ENCODE results near the gene CALML6. TPM values are rescaled to one million over a fixed set of nuclear protein-coding genes. Genes with fewer than 3 reads are reported as not detected.

Gene CALML6
- total RNA-seq = 0.90 TPM
- long read RNA-seq = 0 reads

GRCh38 chr1:1914971-1915692, at the start of gene CALML6:
Gene CALML6, plus strand, starts transcription at chr1:1915260. Its CDS starts 21 bp downstream, at chr1:1915281.
- peaks cover 9% of the 10 kb centered on the region for H3K4me1 ChIP-seq
- H3K36me3 ChIP-seq = no peaks in the 10 kb centered on the region
- H3K4me3 ChIP-seq = no peak within 1 kb of the TSS
- TF ChIP-seq CTCF (IDR thresholded peaks at IDR 0.05) = no peak
- no peaks in the 10 kb centered on the region for H3K9me3 ChIP-seq
- intact Hi-C loops (cut with DNase I) = no loop called here
- no peak for DNase-seq
- ATAC-seq = no peak
- no peak within 1 kb of the TSS for H3K27ac ChIP-seq
- no peaks in the 10 kb centered on the region for H3K27me3 ChIP-seq

- ATAC-seq (no peak), DNase-seq (no peak)
- H3K4me3 ChIP-seq = no peak overlapping the region
- TF ChIP-seq CTCF (IDR thresholded peaks at IDR 0.05) = no peak
- no peaks in the 10 kb centered on the region for H3K36me3 ChIP-seq
- intact Hi-C loops (cut with DNase I) = no loop called here
- H3K4me1 ChIP-seq = peaks cover 44% of the 10 kb centered on the region
- H3K9me3 ChIP-seq = no peaks in the 10 kb centered on the region
- no peaks in the 10 kb centered on the region for H3K27me3 ChIP-seq
- no peak overlapping the region for H3K27ac ChIP-seq
Observed at GRCh38 chr1:1867164-1867563, 47.9 kb upstream of the CALML6 start.

- Histone ChIP-seq H3K4me3 (no peak overlapping the region), H3K9me3 (no peaks in the 10 kb centered on the region), H3K27me3 (no peaks in the 10 kb centered on the region), H3K4me1 (peaks cover 48% of the 10 kb centered on the region), H3K36me3 (peaks cover 10% of the 10 kb centered on the region), H3K27ac (no peak overlapping the region)
- no peak for TF ChIP-seq CTCF (IDR thresholded peaks at IDR 0.05)
- DNase-seq (peak; percentile 5), ATAC-seq (peak; percentile 73)
- intact Hi-C loops (cut with DNase I) = no loop called here
Observed at GRCh38 chr1:1869469-1869868, 45.6 kb upstream of the CALML6 start.

- no peak for DNase-seq
- H3K27me3 ChIP-seq = no peaks in the 10 kb centered on the region
- H3K9me3 ChIP-seq = no peaks in the 10 kb centered on the region
- intact Hi-C loops (cut with DNase I) = no loop called here
- TF ChIP-seq CTCF (IDR thresholded peaks at IDR 0.05) = no peak
- H3K27ac ChIP-seq = no peak overlapping the region
- H3K4me1 ChIP-seq = peaks cover 56% of the 10 kb centered on the region
- H3K4me3 ChIP-seq = no peak overlapping the region
- ATAC-seq = no peak
- H3K36me3 ChIP-seq = peaks cover 10% of the 10 kb centered on the region
Observed at GRCh38 chr1:1872329-1872994, 42.6 kb upstream of the CALML6 start.

- intact Hi-C loops (cut with DNase I) = no loop called here
- peaks cover 63% of the 10 kb centered on the region for H3K4me1 ChIP-seq
- peaks cover 10% of the 10 kb centered on the region for H3K36me3 ChIP-seq
- no peak overlapping the region for H3K4me3 ChIP-seq
- no peaks in the 10 kb centered on the region for H3K9me3 ChIP-seq
- H3K27me3 ChIP-seq = no peaks in the 10 kb centered on the region
- peak; percentile 70 for ATAC-seq
- peak; percentile 70 for DNase-seq
- no peak for TF ChIP-seq CTCF (IDR thresholded peaks at IDR 0.05)
- no peak overlapping the region for H3K27ac ChIP-seq
Observed at GRCh38 chr1:1873186-1873585, 41.9 kb upstream of the CALML6 start.
